Prostate gland (tissue), 2 donors: ENCODE measurements around the gene PUS1. TPM values are rescaled to one million over a fixed set of nuclear protein-coding genes. Genes with fewer than 3 reads are reported as not detected.

Experiments used
- DNase-seq: peaks from one replicate; pipeline ENCODE4 v3.0.0-alpha.2; 2019; ENCODE audit warnings: low spot score
- H3K27ac ChIP-seq, 2 donors: fragments of 200-600 bp; sonication (generic); 2 replicates each; pipeline ENCODE4 v1.5.1; 2017 to 2019
- H3K27me3 ChIP-seq: fragments of 200-600 bp; sonication (generic); replicated peaks from 2 replicates; pipeline ENCODE4 v1.5.1; 2019; ENCODE audit not compliant: insufficient read depth
- H3K36me3 ChIP-seq, 2 donors: fragments of 200-600 bp; sonication (generic); 1 replicate in 1 of 2; 2 replicates in 1 of 2; pipeline versions ENCODE4 v1.5.1 to v1.8.1; 2017 to 2019
- H3K4me1 ChIP-seq: fragments of 200-600 bp; sonication (generic); replicated peaks from 2 replicates; pipeline ENCODE4 v1.5.1; 2019
- H3K4me3 ChIP-seq, 2 donors: fragments of 200-600 bp; sonication (generic); 2 replicates each; pipeline ENCODE4 v1.5.1; 2017 to 2019
- H3K9me3 ChIP-seq: fragments of 200-600 bp; sonication (generic); 2 replicates; pipeline ENCODE4 v1.5.1; 2017
- CTCF ChIP-seq, 4 experiments: fragments of 200-600 bp in 2 of 4; fragments of 450-650 bp in 2 of 4; sonication (generic) in 2 of 4; IDR thresholded peaks; 1 replicate in 3 of 4; 2 replicates in 1 of 4; pipeline ENCODE4 v1.5.1; 2016 to 2019; ENCODE audit warnings: antibody characterized with exemption in 4 of 4, mild to moderate bottlenecking in 2 of 4, moderate library complexity in 2 of 4
- POLR2A ChIP-seq: fragments of 450-650 bp; IDR thresholded peaks from one replicate; pipeline ENCODE4 v1.6.1; 2016; ENCODE audit warnings: antibody characterized with exemption, mild to moderate bottlenecking
- POLR2AphosphoS5 ChIP-seq: sonication (generic); formaldehyde crosslinking; IDR thresholded peaks from one replicate; pipeline ENCODE4 v1.6.1; 2017; ENCODE audit warnings: antibody characterized with exemption
- WGBS: methylation state at CpG from one replicate; pipeline ENCODE4 v1.1.5; 2018; 5-methylcytosine and 5-hydroxymethylcytosine counted together
- intact Hi-C: fragments of 100-400 bp; cut with DNase I; formaldehyde crosslinking; loops from one replicate; pipeline ENCODE4 v1.14.2; 2022
- total RNA-seq, 2 donors: library from RNA; depleted of rRNA; stranded (reverse); fragments of >200 nt; gene quantifications; one replicate each; pipeline ENCODE4 v1.1.0, GENCODE V29; 2016

PUS1 gene
- total RNA-seq, 2 donors from 2014 or later, result 17.4 to 17.8 TPM

GRCh38 chr12:131900397-131900796 is 28.7 kb upstream of the PUS1 start:
- no peak for DNase-seq
- no peak overlapping the region for H3K4me3 ChIP-seq
- H3K4me1 ChIP-seq, result peaks cover 8% of the 10 kb centered on the region
- TF ChIP-seq CTCF (IDR thresholded peaks at IDR 0.05) (no peak), POLR2AphosphoS5 (no peak), POLR2A (no peak)
- H3K9me3 ChIP-seq, result no peaks in the 10 kb centered on the region
- no peak overlapping the region for H3K27ac ChIP-seq
- H3K27me3 ChIP-seq, result no peaks in the 10 kb centered on the region
- intact Hi-C loops, result no loop called here
- 88% methylated on average over 5 of the region's 6 CpGs for WGBS
- no peaks in the 10 kb centered on the region for H3K36me3 ChIP-seq

DNA sequence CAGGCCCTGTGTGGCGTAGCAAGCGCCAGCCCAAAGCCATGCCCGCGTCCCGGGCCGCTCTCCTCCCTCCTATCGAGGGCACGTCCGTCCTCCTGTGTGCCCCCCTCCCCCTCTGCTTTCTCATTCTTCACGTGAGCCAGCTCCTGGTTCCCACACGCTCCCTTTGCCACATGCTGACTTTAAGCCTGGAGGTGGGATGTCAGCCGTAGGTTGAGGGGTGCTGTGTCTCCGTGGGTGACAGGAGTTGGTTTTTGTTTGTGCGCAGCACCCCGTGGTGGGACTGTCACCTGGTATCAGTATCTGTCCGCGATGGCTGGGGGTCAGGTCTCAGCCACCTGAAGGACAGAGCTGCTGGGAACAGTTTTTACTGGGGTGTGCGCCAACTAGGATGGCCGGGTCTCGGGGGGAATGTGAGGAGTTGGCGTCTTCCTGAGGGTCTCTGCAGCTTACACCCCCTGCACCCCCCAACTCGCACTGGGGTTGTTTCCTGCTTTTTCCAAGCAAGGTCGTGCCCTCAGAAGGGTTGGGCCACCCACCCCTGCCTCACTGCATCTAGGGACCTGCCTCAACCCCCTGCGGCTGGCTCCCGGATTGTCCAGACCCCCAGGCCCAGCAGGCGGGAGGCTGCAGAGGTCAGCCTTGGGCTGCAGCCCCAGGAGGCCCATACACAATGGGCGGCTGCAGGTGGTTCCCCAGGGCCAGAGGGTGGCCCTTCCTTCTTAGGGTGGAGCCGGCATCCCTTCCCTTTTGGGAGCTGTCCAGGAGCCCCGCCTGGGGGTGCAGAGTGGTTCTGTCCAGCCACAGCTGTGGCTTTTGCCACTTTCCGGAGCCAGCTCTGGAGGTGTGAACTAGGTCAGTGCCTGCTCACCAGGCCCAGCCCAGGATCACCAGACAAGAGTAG is 27.4 kb upstream of the PUS1 start:
- intact Hi-C loops, result no loop called here
- Histone ChIP-seq H3K9me3 (no peaks in the 10 kb centered on the region), H3K4me1 (peaks cover 8% of the 10 kb centered on the region), H3K27ac (no peak overlapping the region), H3K4me3 (no peak overlapping the region), H3K27me3 (no peaks in the 10 kb centered on the region), H3K36me3 (no peaks in the 10 kb centered on the region)
- 70% methylated on average over 30 of the region's 30 CpGs for WGBS
- no peak for DNase-seq
- TF ChIP-seq POLR2A (no peak), CTCF (IDR thresholded peaks at IDR 0.05) (no peak), POLR2AphosphoS5 (no peak)

DNA sequence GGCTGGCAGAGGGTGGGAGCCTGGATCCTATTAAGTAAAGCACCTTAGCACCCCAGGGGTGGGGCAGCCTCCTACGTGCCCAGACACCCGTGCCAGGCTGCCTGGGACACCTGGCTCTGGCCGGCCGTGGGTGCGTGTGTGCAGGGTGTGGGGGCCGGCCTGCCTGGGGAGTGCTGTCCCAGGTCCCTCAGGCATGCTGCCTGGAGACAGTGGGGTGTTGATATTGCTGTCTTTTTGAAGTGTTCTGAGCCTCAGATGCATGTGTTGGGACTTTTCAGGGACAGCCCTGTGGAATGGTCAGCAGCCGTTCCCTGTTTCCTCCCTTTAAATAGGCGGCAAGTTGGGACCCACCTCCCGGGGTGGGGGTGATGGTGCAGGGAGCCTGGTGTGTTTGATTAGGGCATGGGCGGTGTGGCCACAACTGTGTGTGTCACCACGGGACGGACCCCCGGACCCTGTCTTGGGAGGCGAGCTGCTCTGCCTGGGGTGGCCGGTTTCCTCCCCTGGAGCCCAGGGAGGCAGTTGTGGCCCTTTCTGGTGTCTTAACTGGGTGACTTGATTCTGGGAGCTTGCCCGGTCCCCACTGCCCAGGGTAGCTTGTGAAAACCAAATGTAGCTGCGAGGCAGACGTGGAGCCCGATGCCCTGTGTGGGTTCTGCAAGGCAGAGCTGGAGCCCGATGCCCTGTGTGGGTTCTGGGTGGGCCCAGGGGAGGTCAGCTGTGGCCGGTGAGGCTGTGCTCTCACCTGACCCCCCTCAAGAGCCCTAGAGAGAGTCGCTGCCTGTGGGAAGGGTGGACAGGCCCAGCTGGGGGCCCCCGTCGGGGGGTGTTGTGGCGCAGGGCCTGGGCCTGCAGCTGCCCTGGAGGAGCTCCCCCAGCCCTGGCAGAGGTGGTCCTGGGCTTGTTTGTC is 26.5 kb upstream of the PUS1 start:
- 87% methylated on average over 19 of the region's 25 CpGs for WGBS
- intact Hi-C loops, result no loop called here
- Histone ChIP-seq H3K27ac (no peak overlapping the region), H3K27me3 (no peaks in the 10 kb centered on the region), H3K4me1 (peaks cover 8% of the 10 kb centered on the region), H3K9me3 (no peaks in the 10 kb centered on the region), H3K36me3 (no peaks in the 10 kb centered on the region), H3K4me3 (no peak overlapping the region)
- TF ChIP-seq POLR2AphosphoS5 (no peak), CTCF (IDR thresholded peaks at IDR 0.05) (no peak), POLR2A (no peak)
- no peak for DNase-seq

- 89% methylated on average over 12 of the region's 13 CpGs for WGBS
- H3K27me3 ChIP-seq, result no peaks in the 10 kb centered on the region
- H3K4me3 ChIP-seq, result no peak overlapping the region
- intact Hi-C loops, result no loop called here
- H3K4me1 ChIP-seq, result peaks cover 8% of the 10 kb centered on the region
- no peak overlapping the region for H3K27ac ChIP-seq
- no peaks in the 10 kb centered on the region for H3K9me3 ChIP-seq
- TF ChIP-seq POLR2A (no peak), CTCF (IDR thresholded peaks at IDR 0.05) (no peak), POLR2AphosphoS5 (no peak)
- peaks cover 2 to 4% of the 10 kb centered on the region in 2 donors for H3K36me3 ChIP-seq
- no peak for DNase-seq
These were observed 25.5 kb upstream of the PUS1 start for GRCh38 chr12:131903270-131904255.
